Stimulated activated CD8-positive, alpha-beta memory T cell treated with anti-CD3 and anti-CD28 coated beads, Interleukin-4, amount 100 ng/mL, for 1 hour (primary cell): Measurements from ENCODE around the gene ZCCHC14.

Experiments used
- DNase-seq, 2 donors: peaks; one replicate each; pipeline ENCODE4 v3.0.0-alpha.2; 2020; ENCODE audit warnings: low read depth in 2 of 2, low spot score in 1 of 2

The ZCCHC14 gene

GRCh38 chr16:87492721-87493607, at the start of gene ZCCHC14:
ZCCHC14 (minus strand) TSS chr16:87493024; CDS start chr16:87492238, 786 bp downstream.
- DNase-seq, result peak; percentile 96 to 97

GRCh38 chr16:87541872-87542234, 49.0 kb upstream of the ZCCHC14 start:
- DNase-seq, result no peak

GRCh38 chr16:87541147-87541871, 48.5 kb upstream of the ZCCHC14 start:
- no peak for DNase-seq

- no peak for DNase-seq
These were observed 48.0 kb upstream of the ZCCHC14 start for GRCh38 chr16:87540897-87541146.

GRCh38 chr16:87540072-87540896, 47.5 kb upstream of the ZCCHC14 start:
- DNase-seq, result no peak

GRCh38 chr16:87539113-87539512, 46.3 kb upstream of the ZCCHC14 start:
- DNase-seq, result no peak

GRCh38 chr16:87538594-87538993, 45.8 kb upstream of the ZCCHC14 start:
- DNase-seq, result no peak

- DNase-seq, result no peak
These were observed 45.3 kb upstream of the ZCCHC14 start for GRCh38 chr16:87538160-87538559.

GRCh38 chr16:87536795-87537142, 43.9 kb upstream of the ZCCHC14 start:
- no peak for DNase-seq

- no peak for DNase-seq
These were observed 43.3 kb upstream of the ZCCHC14 start for GRCh38 chr16:87535855-87536794.

- DNase-seq, result no peak
These were observed 42.6 kb upstream of the ZCCHC14 start for GRCh38 chr16:87535457-87535854.

GRCh38 chr16:87534751-87535150, 41.9 kb upstream of the ZCCHC14 start:
- no peak for DNase-seq

- no peak for DNase-seq
These were observed 41.3 kb upstream of the ZCCHC14 start for GRCh38 chr16:87534030-87534653.

- DNase-seq, result no peak
These were observed 40.2 kb upstream of the ZCCHC14 start for GRCh38 chr16:87533061-87533460.

- DNase-seq, result no peak
These were observed 38.6 kb upstream of the ZCCHC14 start for GRCh38 chr16:87531418-87531817.

- no peak for DNase-seq
These were observed 36.1 kb upstream of the ZCCHC14 start for GRCh38 chr16:87528690-87529579.

GRCh38 chr16:87527055-87527724, 34.4 kb upstream of the ZCCHC14 start:
- DNase-seq, result no peak

GRCh38 chr16:87526238-87526947, 33.6 kb upstream of the ZCCHC14 start:
- no peak for DNase-seq
